HCT116 (cell line): ENCODE results near the gene SCN1B. TPM values are rescaled to one million over a fixed set of nuclear protein-coding genes. Genes with fewer than 3 reads are reported as not detected.

Experiments
- ATAC-seq: fragments of 200-7000 bp; cut with Tn5 transposase; 2 replicates; pipeline ENCODE4 v1.9.1; 2020; ENCODE audit warnings: mild to moderate bottlenecking, moderate library complexity
- BruUV-seq: library from RNA; stranded (reverse); fragments of 400-500 nt; replicated peaks from 2 replicates; lab custom pipeline; 2021; lab: Mats Ljungman, UMichigan
- CTCF ChIA-PET: fragments of 300-600 bp; sonication (Branson Sonifier 250); formaldehyde crosslinking; loops from one replicate; lab custom pipeline; 2021; ENCODE audit warnings: antibody characterized with exemption; lab: Charles Lee
- POLR2A ChIA-PET: fragments of 300-600, 350-600 bp; sonication (Branson Sonifier 250); formaldehyde crosslinking; loops from one replicate; lab custom pipeline; 2021; ENCODE audit warnings: antibody characterized with exemption; lab: Charles Lee
- RAD21 ChIA-PET, 2 experiments: fragments of 300-600 bp; sonication (Branson Sonifier 250); formaldehyde crosslinking; loops; one replicate each; lab custom pipeline; 2023; ENCODE audit warnings: low total read pairs in 2 of 2; ENCODE audit not compliant: uncharacterized antibody in 2 of 2, unreplicated experiment in 2 of 2, low non-redundant PET in 1 of 2; lab: Charles Lee
- DNase-seq: peaks from one replicate; pipeline ENCODE4 v3.0.0-alpha.2; 2010; ENCODE audit warnings: low read depth, low spot score
- H2AFZ ChIP-seq: fragments of 200-600 bp; shearing (Covaris generic), sonication (generic); 2 replicates; pipeline ENCODE4 v1.6.1; 2017; ENCODE audit warnings: low read depth, mixed run types, mixed read lengths, antibody characterized with exemption, low read length; ENCODE audit not compliant: poor library complexity, severe bottlenecking
- H3K27ac ChIP-seq: 2 replicates; pipeline ENCODE4 v1.5.1; 2012; ENCODE audit warnings: low read depth, low read length
- H3K27me3 ChIP-seq: fragments of 200-600 bp; sonication (generic); 2 replicates; pipeline ENCODE4 v1.6.1; 2016; ENCODE audit warnings: mixed run types, low read length, mixed read lengths; ENCODE audit not compliant: insufficient read depth
- H3K36me3 ChIP-seq, 2 experiments: fragments of 200-500 bp in 1 of 2; fragments of 200-600 bp in 1 of 2; sonication (Bioruptor generic) in 1 of 2; sonication (generic) in 1 of 2; 2 replicates each; pipeline versions ENCODE4 v1.5.1 to v1.6.1; 2014 to 2016; ENCODE audit warnings: low read length in 2 of 2, inconsistent platforms in 1 of 2, mixed read lengths in 1 of 2, mixed run types in 1 of 2; ENCODE audit not compliant: insufficient read depth in 2 of 2, control insufficient read depth in 1 of 2
- H3K4me1 ChIP-seq, 2 experiments: fragments of 200-600 bp in 1 of 2; sonication (generic) in 1 of 2; 2 replicates each; pipeline versions ENCODE4 v1.5.1 to v1.6.1; 2012 to 2017; ENCODE audit warnings: low read length in 2 of 2, inconsistent platforms in 1 of 2, mild to moderate bottlenecking in 1 of 2, mixed read lengths in 1 of 2, mixed run types in 1 of 2, moderate library complexity in 1 of 2; ENCODE audit not compliant: insufficient read depth in 2 of 2, control insufficient read depth in 1 of 2
- H3K4me2 ChIP-seq: fragments of 200-600 bp; sonication (generic); 2 replicates; pipeline ENCODE4 v1.6.1; 2017; ENCODE audit warnings: mixed run types, low read length, mixed read lengths
- H3K4me3 ChIP-seq, 2 experiments: fragments of 200-600 bp in 1 of 2; sonication (generic) in 1 of 2; replicated peaks in 1 of 2; 2 replicates each; pipeline ENCODE4 v1.5.1; 2011 to 2016; ENCODE audit warnings: low read length in 2 of 2, control low read depth in 1 of 2, low read depth in 1 of 2, mild to moderate bottlenecking in 1 of 2, mixed read lengths in 1 of 2, mixed run types in 1 of 2
- H3K79me2 ChIP-seq: fragments of 200-600 bp; sonication (generic); 2 replicates; pipeline ENCODE4 v1.6.1; 2017; ENCODE audit warnings: mild to moderate bottlenecking, mixed run types, low read length, moderate library complexity, mixed read lengths; ENCODE audit not compliant: insufficient read depth
- H3K9ac ChIP-seq: fragments of 200-600 bp; sonication (generic); 2 replicates; pipeline ENCODE4 v1.6.1; 2016; ENCODE audit warnings: low read length, mixed read lengths
- H3K9me2 ChIP-seq: fragments of 200-600 bp; sonication (generic), shearing (Covaris generic); 2 replicates; pipeline ENCODE4 v1.6.1; 2017; ENCODE audit warnings: mixed run types, mild to moderate bottlenecking, moderate library complexity; ENCODE audit not compliant: insufficient read depth
- H3K9me3 ChIP-seq, 2 experiments: fragments of 200-500 bp in 1 of 2; fragments of 200-600 bp in 1 of 2; sonication (Bioruptor generic) in 1 of 2; sonication (generic) in 1 of 2; 2 replicates each; pipeline ENCODE4 v1.6.1; 2014 to 2017; ENCODE audit warnings: low read length in 2 of 2, mixed read lengths in 2 of 2, inconsistent platforms in 1 of 2, low read depth in 1 of 2, mild to moderate bottlenecking in 1 of 2, mixed run types in 1 of 2, moderate library complexity in 1 of 2; ENCODE audit not compliant: control insufficient read depth in 1 of 2, insufficient read depth in 1 of 2
- H4K20me1 ChIP-seq: fragments of 200-600 bp; sonication (generic), shearing (Covaris generic); 2 replicates; pipeline ENCODE4 v1.6.1; 2017; ENCODE audit warnings: mixed run types, mild to moderate bottlenecking, moderate library complexity; ENCODE audit not compliant: insufficient read depth
- ATF3 ChIP-seq: IDR thresholded peaks from 2 replicates; pipeline ENCODE4 v1.6.1; 2012
- CBX3 ChIP-seq: IDR thresholded peaks from 2 replicates; pipeline ENCODE4 v1.6.1; 2012; ENCODE audit warnings: low read depth
- CEBPB ChIP-seq: IDR thresholded peaks from 2 replicates; pipeline ENCODE4 v1.6.1; 2012; ENCODE audit warnings: low read depth
- CTCF ChIP-seq, 3 experiments: fragments of 200-600 bp in 1 of 3; sonication (generic) in 1 of 3; IDR thresholded peaks in 2 of 3; conservative IDR thresholded peaks in 1 of 3; 2 replicates each; pipeline ENCODE4 v1.5.1; 2012 to 2017; ENCODE audit warnings: low read depth in 2 of 3, low read length in 2 of 3, antibody characterized with exemption in 1 of 3, borderline replicate concordance in 1 of 3, control low read depth in 1 of 3, mild to moderate bottlenecking in 1 of 3, mixed read lengths in 1 of 3, mixed run types in 1 of 3, moderate library complexity in 1 of 3; ENCODE audit not compliant: insufficient read depth in 1 of 3
- ELF1 ChIP-seq: IDR thresholded peaks from 2 replicates; pipeline ENCODE4 v1.6.1; 2012; ENCODE audit warnings: low read depth, borderline replicate concordance
- EZH2 ChIP-seq: fragments of 200-600 bp; sonication (generic); IDR thresholded peaks from 2 replicates; pipeline ENCODE4 v1.6.1; 2017; ENCODE audit warnings: antibody characterized with exemption, mixed run types
- FOSL1 ChIP-seq: IDR thresholded peaks from 2 replicates; pipeline ENCODE4 v1.6.1; 2012; ENCODE audit warnings: low read depth
- JUND ChIP-seq: IDR thresholded peaks from 2 replicates; pipeline ENCODE4 v1.6.1; 2012
- MAX ChIP-seq: IDR thresholded peaks from 2 replicates; pipeline ENCODE4 v1.6.1; 2012
- POLR2A ChIP-seq: IDR thresholded peaks from 2 replicates; pipeline ENCODE4 v1.7.0; 2011; ENCODE audit warnings: borderline replicate concordance; ENCODE audit not compliant: insufficient read depth, insufficient read length; ENCODE audit errors: extremely low read depth
- POLR2AphosphoS5 ChIP-seq: IDR thresholded peaks from 2 replicates; pipeline ENCODE4 v1.6.1; 2011; ENCODE audit warnings: mild to moderate bottlenecking, low read depth, low read length, moderate library complexity
- REST ChIP-seq: IDR thresholded peaks from 2 replicates; pipeline ENCODE4 v1.6.1; 2012; ENCODE audit warnings: low read depth
- SRF ChIP-seq: IDR thresholded peaks from 2 replicates; pipeline ENCODE4 v1.6.1; 2012; ENCODE audit warnings: low read depth
- TCF7L2 ChIP-seq: IDR thresholded peaks from 2 replicates; pipeline ENCODE4 v1.7.0; 2011; ENCODE audit warnings: borderline replicate concordance, inconsistent platforms; ENCODE audit not compliant: insufficient read depth, insufficient read length; ENCODE audit errors: extremely low read depth
- YY1 ChIP-seq: IDR thresholded peaks from 2 replicates; pipeline ENCODE4 v1.6.1; 2011; ENCODE audit warnings: low read length, low read depth, moderate library complexity, mild to moderate bottlenecking; ENCODE audit not compliant: insufficient replicate concordance; ENCODE audit errors: extremely low read depth
- ZFX ChIP-seq: fragments of 450-650 bp; IDR thresholded peaks from 2 replicates; pipeline ENCODE4 v1.6.1; 2017
- intact Hi-C: fragments of 100-400 bp; cut with micrococcal nuclease; formaldehyde crosslinking; loops from 2 replicates; pipeline ENCODE4 v1.10.0; 2022
- total RNA-seq: library from RNA; stranded (reverse); gene quantifications from one replicate; pipeline ENCODE4 v1.2.1, GENCODE V29; 2021; ENCODE audit not compliant: unreplicated experiment

SCN1B gene
- total RNA-seq, 1 experiment from 2014 or later = 6.6 TPM

- Histone ChIP-seq H3K36me3 (peaks cover 0 to 7% of the 10 kb centered on the region in 2 experiments; a peak in 3 of 4 replicates), H3K4me1 (peaks cover 14 to 26% of the 10 kb centered on the region in 2 experiments; a peak in 3 of 4 replicates), H4K20me1 (no peaks in the 10 kb centered on the region), H3K9ac (peak overlapping the region; percentile 92), H3K4me2 (peak overlapping the region; percentile 90), H3K27ac (peak overlapping the region; percentile 86), H3K4me3 (peak overlapping the region; percentile 66 to 75), H3K9me3 (no peaks in the 10 kb centered on the region), H3K79me2 (peaks cover 46% of the 10 kb centered on the region), H2AFZ (no peak overlapping the region), H3K27me3 (no peaks in the 10 kb centered on the region), H3K9me2 (no peaks in the 10 kb centered on the region)
- RAD21 ChIA-PET = no interaction called here
- intact Hi-C loops = no loop called here
- ATAC-seq (peak; percentile 25), DNase-seq (no peak)
- TF ChIP-seq CEBPB = no peak
- TF ChIP-seq EZH2 = no peak
- TF ChIP-seq ZFX = peak; percentile 71; the same call in 1 of the 2 replicates
- no peak for TF ChIP-seq TCF7L2
- no peak for TF ChIP-seq YY1
- TF ChIP-seq FOSL1 = no peak
- TF ChIP-seq JUND = no peak
- TF ChIP-seq CTCF (IDR thresholded peaks at IDR 0.05 in 2 of 3, conservative IDR thresholded peaks at IDR 0.05 in 1 of 3; ENCODE audit: borderline replicate concordance in 1 of 3, insufficient read depth in 1 of 3, low read depth in 2 of 3, low read length in 2 of 3) = no peak
- TF ChIP-seq ATF3 = no peak
- no peak for TF ChIP-seq ELF1
- TF ChIP-seq POLR2A = no peak
- TF ChIP-seq SRF = no peak
- TF ChIP-seq REST = no peak
- TF ChIP-seq MAX = peak; percentile 19; the same call in 1 of the 2 replicates
- TF ChIP-seq POLR2AphosphoS5 = no peak
- no peak for TF ChIP-seq CBX3
- POLR2A ChIA-PET = interaction anchor here (0.9 kb wide), 1 partner anchor 21 kb away, joined by 3 read pairs; no protein-coding TSS in a partner anchor
- BruUV-seq = TSS peak; percentile 57
- CTCF ChIA-PET = interaction anchor here (1.3 kb wide), 1 partner anchor 16 kb away, joined by 3 read pairs; no protein-coding TSS in a partner anchor
These were observed 29.4 kb upstream of the SCN1B start for GRCh38 chr19:35000647-35001501.
